ENCODE data around the gene BEST4. TPM values are rescaled to one million over a fixed set of nuclear protein-coding genes. Genes with fewer than 3 reads are reported as not detected.
A peak's percentile ranks its signal among the peaks of the same experiment; 100 is the strongest.

The BEST4 gene
- total RNA-seq, 1 donor from 2014 or later: not detected

DNA sequence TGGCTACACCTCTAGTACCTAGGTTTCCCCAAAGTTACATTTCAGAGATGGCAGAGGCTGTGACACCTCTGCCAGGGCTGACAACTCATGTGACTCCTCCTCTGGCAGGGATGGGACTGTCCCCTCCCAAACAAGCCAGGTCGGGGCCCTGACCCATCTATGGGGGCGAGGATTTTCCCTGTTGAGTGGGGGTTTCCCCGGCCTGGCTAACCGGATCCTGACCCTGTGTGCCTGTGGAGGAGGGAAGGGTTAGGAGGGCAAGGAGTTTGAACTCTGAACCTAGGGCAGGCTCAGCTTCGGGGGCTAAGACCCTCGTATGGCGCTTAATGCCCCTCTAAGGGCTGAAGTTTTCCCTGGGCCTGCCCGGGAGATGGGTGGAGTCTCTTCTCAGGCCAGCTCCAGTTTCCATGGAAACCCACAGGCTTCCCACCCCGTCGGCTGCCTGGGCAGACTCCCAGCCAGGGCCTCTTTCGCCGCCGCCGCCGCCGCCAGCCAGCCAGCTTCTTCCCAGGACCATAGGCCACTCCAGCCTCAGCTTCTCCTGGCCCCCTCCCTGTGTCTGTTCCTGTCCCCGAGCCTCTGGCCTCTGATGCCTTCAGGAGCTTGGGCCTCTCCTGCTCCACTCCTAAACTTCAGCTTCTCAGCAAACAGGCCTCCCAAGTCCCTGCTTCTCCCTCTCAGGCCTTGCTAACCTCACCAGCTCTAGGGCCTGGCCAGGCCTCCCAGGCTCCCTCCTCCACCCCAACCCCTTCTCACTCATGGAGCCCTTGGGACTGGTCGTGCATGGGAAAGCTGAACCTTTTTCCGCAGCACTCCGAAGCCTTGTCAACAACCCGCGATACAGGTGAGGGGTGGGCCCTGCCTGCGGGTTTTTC is 20.3 kb upstream of the BEST4 start, which contains the start of gene BTBD19:
BTBD19 (plus strand) TSS at position 461 of the 875 bp plus-strand sequence; CDS start at position 759, 298 bp downstream.
- Histone ChIP-seq H3K9me3 (no peaks in the 10 kb centered on the region), H3K27ac (peak within 1 kb of the TSS; percentile 99), H3K4me3 (peak within 1 kb of the TSS; percentile 38 to 45), H3K27me3 (no peaks in the 10 kb centered on the region), H3K36me3 (peaks cover 28 to 38% of the 10 kb centered on the region in 2 donors), H3K4me1 (peaks cover 48 to 74% of the 10 kb centered on the region in 2 donors)
- TF ChIP-seq, protein P1, sequence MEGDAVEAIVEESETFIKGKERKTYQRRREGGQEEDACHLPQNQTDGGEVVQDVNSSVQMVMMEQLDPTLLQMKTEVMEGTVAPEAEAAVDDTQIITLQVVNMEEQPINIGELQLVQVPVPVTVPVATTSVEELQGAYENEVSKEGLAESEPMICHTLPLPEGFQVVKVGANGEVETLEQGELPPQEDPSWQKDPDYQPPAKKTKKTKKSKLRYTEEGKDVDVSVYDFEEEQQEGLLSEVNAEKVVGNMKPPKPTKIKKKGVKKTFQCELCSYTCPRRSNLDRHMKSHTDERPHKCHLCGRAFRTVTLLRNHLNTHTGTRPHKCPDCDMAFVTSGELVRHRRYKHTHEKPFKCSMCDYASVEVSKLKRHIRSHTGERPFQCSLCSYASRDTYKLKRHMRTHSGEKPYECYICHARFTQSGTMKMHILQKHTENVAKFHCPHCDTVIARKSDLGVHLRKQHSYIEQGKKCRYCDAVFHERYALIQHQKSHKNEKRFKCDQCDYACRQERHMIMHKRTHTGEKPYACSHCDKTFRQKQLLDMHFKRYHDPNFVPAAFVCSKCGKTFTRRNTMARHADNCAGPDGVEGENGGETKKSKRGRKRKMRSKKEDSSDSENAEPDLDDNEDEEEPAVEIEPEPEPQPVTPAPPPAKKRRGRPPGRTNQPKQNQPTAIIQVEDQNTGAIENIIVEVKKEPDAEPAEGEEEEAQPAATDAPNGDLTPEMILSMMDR (IDR thresholded peaks at IDR 0.05): no peak
- intact Hi-C loops (cut with DNase I): loop anchor here (1.0 to 10.0 kb wide), 3 partner anchors 11 to 687 kb away; partner anchors contain the start of gene TESK2
- peak; percentile 10 to 91 for DNase-seq (ENCODE audit: low spot score in 2 of 2)

DNA sequence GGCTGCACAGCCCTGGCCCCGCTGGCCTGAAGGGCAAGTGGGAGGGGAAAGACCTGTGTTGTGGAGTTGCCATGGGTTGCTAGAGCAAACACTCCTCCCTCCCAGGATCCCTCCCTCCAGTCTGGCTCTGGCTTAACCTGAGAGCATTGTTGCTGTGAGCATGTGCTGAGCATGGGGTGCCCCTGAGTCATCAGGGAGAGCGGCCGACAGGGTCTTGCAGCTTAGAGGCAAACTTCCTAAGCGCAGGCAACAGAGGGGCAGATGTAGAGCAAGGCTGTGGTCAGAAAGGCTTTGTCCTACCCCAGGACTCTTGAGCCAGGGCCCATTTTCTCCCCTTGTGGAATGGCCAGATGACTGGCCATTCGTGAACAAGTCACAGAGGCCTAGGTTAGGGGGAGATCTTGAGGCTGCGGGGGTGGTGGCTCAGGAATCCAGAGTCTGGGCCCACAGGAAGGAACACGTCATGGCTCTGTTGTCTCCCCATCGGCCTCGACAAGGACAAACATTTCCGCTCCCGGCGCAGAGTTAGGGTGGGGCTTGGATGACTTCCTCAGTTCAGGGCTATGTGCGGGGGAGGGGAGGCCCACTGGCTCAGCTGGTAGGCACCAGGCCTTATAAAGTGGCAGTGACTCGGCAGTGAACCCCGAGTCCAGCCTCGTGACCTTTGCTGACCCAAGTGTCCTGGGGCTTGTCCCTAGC is 19.5 kb upstream of the BEST4 start:
- Histone ChIP-seq H3K4me3 (peak overlapping the region in 1 of 2 donors; percentile 38), H3K4me1 (peaks cover 56 to 82% of the 10 kb centered on the region in 2 donors), H3K27ac (peak overlapping the region; percentile 99), H3K9me3 (no peaks in the 10 kb centered on the region), H3K27me3 (no peaks in the 10 kb centered on the region), H3K36me3 (peaks cover 33 to 41% of the 10 kb centered on the region in 2 donors)
- peak; percentile 99 to 100 for DNase-seq (ENCODE audit: low spot score in 2 of 2)
- intact Hi-C loops (cut with DNase I): loop anchor here (1.0 to 10.0 kb wide), 3 partner anchors 12 to 687 kb away; partner anchors contain the start of gene TESK2
- TF ChIP-seq, protein P1 (IDR thresholded peaks at IDR 0.05): no peak

DNA sequence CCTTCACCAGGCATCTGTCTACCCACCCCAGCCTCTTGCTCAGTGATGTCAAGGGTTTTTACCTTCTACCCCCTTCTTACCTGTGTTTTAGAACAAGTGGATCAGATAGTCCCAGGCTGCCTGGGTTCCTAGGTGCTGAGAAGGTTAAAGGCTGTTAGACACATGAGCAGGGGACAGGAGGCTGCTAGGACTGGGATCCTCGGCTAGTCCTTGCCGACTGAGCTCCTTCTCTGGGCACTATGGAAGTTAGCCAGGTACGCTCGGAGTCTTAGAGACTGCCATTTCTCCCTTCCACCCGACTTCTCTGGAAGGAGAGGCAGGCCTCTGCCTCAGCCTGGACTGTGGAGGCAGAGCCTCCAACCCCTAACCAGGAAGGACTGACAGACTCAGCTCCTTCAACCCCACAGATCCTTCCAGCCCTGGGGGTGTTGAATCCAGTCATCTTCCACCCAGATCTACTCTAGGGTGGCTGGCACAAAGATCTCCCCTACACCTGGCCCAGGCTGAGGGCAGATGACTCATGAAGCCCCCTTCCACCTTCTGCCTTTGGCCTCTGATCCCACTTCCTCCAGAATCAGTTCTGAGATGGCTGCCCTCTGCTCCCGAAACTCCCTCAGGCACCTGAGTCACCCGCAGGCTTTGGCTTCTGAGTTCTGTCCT is 18.9 kb upstream of the BEST4 start, which contains the start of gene DYNLT4:
DYNLT4 (minus strand) TSS at position 648 of the 660 bp plus-strand sequence. CDS start 683 bp downstream, outside the sequence.
- Histone ChIP-seq H3K27me3 (no peaks in the 10 kb centered on the region), H3K4me3 (peak within 1 kb of the TSS; percentile 38 to 45), H3K36me3 (peaks cover 34 to 48% of the 10 kb centered on the region in 2 donors), H3K9me3 (no peaks in the 10 kb centered on the region), H3K27ac (peak within 1 kb of the TSS; percentile 99), H3K4me1 (peaks cover 58 to 83% of the 10 kb centered on the region in 2 donors)
- peak in 1 of 2 donors; percentile 8 for DNase-seq (ENCODE audit: low spot score in 2 of 2)
- TF ChIP-seq, protein P1 (IDR thresholded peaks at IDR 0.05): no peak
- intact Hi-C loops (cut with DNase I): loop anchor here (10.0 kb wide), 2 partner anchors 462 to 688 kb away; partner anchors contain the start of gene TESK2

DNA sequence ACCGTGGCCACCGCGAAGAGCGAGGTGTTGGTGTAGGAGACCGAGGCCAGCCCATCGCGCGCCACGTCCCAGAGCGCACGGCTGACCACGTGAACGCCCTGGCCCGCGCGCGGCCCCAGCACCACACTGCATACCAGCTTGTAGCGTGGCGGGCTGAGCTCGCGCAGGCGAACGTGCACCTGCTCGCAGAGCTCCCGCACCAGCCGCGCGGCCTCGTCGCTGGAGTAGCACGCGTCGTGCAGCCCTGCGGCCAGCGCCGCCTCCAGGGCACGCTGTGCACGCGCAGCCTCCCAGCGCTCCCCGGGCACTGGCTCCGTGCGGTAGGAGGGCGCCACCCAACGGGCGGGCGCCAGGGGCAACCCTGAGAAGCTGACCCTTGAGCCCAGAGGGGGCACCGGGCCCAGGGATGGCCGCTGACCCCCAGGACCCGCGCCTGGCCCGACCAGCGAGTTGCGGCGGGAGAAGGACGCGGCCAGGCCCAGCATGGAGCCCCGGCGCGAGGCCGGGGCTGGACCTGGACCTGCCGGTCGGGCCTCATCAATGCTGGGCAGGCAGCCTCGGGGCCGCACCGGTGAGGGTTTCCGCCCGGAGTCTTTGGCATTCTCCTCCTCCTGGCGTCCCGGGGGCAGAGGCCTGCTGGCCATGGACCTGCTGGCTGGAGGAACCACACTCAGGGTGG is 18.2 kb upstream of the BEST4 start:
- H3K4me1 ChIP-seq: peaks cover 55 to 81% of the 10 kb centered on the region in 2 donors
- H3K9me3 ChIP-seq: no peaks in the 10 kb centered on the region
- peak; percentile 5 to 70 for DNase-seq (ENCODE audit: low spot score in 2 of 2)
- peaks cover 34 to 50% of the 10 kb centered on the region in 2 donors for H3K36me3 ChIP-seq
- peak overlapping the region; percentile 24 to 35 for H3K4me3 ChIP-seq
- intact Hi-C loops (cut with DNase I): loop anchor here (10.0 kb wide), 2 partner anchors 461 to 689 kb away; partner anchors contain the start of gene TESK2
- peak overlapping the region; percentile 99 for H3K27ac ChIP-seq
- H3K27me3 ChIP-seq: no peaks in the 10 kb centered on the region
- TF ChIP-seq, protein P1 (IDR thresholded peaks at IDR 0.05): no peak
